Natural killer cell (primary cell): ENCODE results near the gene VWA3B. TPM values are rescaled to one million over a fixed set of nuclear protein-coding genes. Genes with fewer than 3 reads are reported as not detected.

Experiments used
- ATAC-seq, 3 donors: fragments of 150-1000 bp in 2 of 3; fragments of 200-7000 bp in 1 of 3; cut with Tn5 transposase; 1 replicate in 1 of 3; 2 replicates in 2 of 3; pipeline ENCODE4 v1.10.0; 2021; ENCODE audit warnings: mild to moderate bottlenecking in 2 of 3, moderate library complexity in 2 of 3
- DNase-seq, 2 donors: peaks; one replicate each; pipeline versions ENCODE4 v3.0.0 to v3.0.0-alpha.2; 2013 to 2021; ENCODE audit warnings: mixed read lengths in 1 of 2
- H3K27ac ChIP-seq: one replicate; pipeline ENCODE4 v1.5.1; 2013; ENCODE audit warnings: mild to moderate bottlenecking, low read length
- H3K27me3 ChIP-seq: one replicate; pipeline ENCODE4 v1.6.1; 2013; ENCODE audit warnings: low read length; ENCODE audit not compliant: control insufficient read depth, insufficient read depth
- H3K36me3 ChIP-seq: one replicate; pipeline ENCODE4 v1.6.1; 2013; ENCODE audit warnings: low read length; ENCODE audit not compliant: control insufficient read depth, insufficient read depth
- H3K4me1 ChIP-seq: one replicate; pipeline ENCODE4 v1.6.1; 2013; ENCODE audit warnings: low read length; ENCODE audit not compliant: control insufficient read depth, insufficient read depth
- H3K4me3 ChIP-seq: one replicate; pipeline ENCODE4 v1.5.1; 2013; ENCODE audit warnings: low read length
- H3K9me3 ChIP-seq: one replicate; pipeline ENCODE4 v1.6.1; 2013; ENCODE audit warnings: low read length; ENCODE audit not compliant: control insufficient read depth, insufficient read depth
- H3K27ac Mint-ChIP-seq, 2 donors: one replicate each; pipeline ENCODE4 v1.8.0; 2022; ENCODE audit warnings: mild to moderate bottlenecking in 2 of 2, mixed read lengths in 2 of 2, moderate library complexity in 1 of 2
- H3K27me3 Mint-ChIP-seq, 2 donors: one replicate each; pipeline ENCODE4 v1.8.0; 2022; ENCODE audit warnings: low read depth in 2 of 2, mixed read lengths in 2 of 2
- H3K36me3 Mint-ChIP-seq: one replicate; pipeline ENCODE4 v1.8.0; 2022; ENCODE audit warnings: mixed read lengths
- H3K4me1 Mint-ChIP-seq, 2 donors: one replicate each; pipeline ENCODE4 v1.8.0; 2022; ENCODE audit warnings: mixed read lengths in 2 of 2
- H3K4me3 Mint-ChIP-seq: one replicate; pipeline ENCODE4 v1.8.0; 2022; ENCODE audit warnings: mild to moderate bottlenecking, moderate library complexity, mixed read lengths
- H3K9me3 Mint-ChIP-seq, 2 donors: one replicate each; pipeline ENCODE4 v1.8.0; 2022; ENCODE audit warnings: mixed read lengths in 2 of 2
- CTCF ChIP-seq: fragments of 200-600 bp; IDR thresholded peaks from one replicate; pipeline ENCODE4 v1.8.0; 2022; ENCODE audit warnings: antibody characterized with exemption
- WGBS: methylation state at CpG from one replicate; pipeline ENCODE4 v1.1.7; 2013; ENCODE audit warnings: missing lambda C conversion rate; ENCODE audit not compliant: insufficient coverage; 5-methylcytosine and 5-hydroxymethylcytosine counted together
- intact Hi-C: fragments of 100-400 bp; cut with micrococcal nuclease; formaldehyde crosslinking; loops from one replicate; pipeline ENCODE4 v1.14.2; 2022
- total RNA-seq, 4 donors: library from RNA; stranded (reverse); fragments of 120-200 nt in 1 of 4; gene quantifications; one replicate each; pipeline versions ENCODE4 v1.2.3 to v1.2.4, GENCODE V29; 2013 to 2022

Gene VWA3B
- total RNA-seq, 3 donors from 2014 or later (not counting 1 experiment from before 2014, with no cell fraction given) = not detected

- H3K9me3 Mint-ChIP-seq = no peaks in the 10 kb centered on the region
- ATAC-seq (no peak), DNase-seq (no peak)
- H3K27ac Mint-ChIP-seq = no peak overlapping the region
- Histone ChIP-seq H3K4me1 (no peaks in the 10 kb centered on the region), H3K4me3 (no peak overlapping the region), H3K36me3 (no peaks in the 10 kb centered on the region), H3K27me3 (no peaks in the 10 kb centered on the region), H3K27ac (no peak overlapping the region), H3K9me3 (no peaks in the 10 kb centered on the region)
- intact Hi-C loops = no loop called here
- peaks cover 0 to 8% of the 10 kb centered on the region in 2 donors for H3K4me1 Mint-ChIP-seq
- WGBS = 91% methylated on average over 5 of the region's 5 CpGs
- no peak for TF ChIP-seq CTCF
- no peak overlapping the region for H3K4me3 Mint-ChIP-seq
- H3K27me3 Mint-ChIP-seq = peaks cover 8 to 14% of the 10 kb centered on the region in 2 donors
- no peaks in the 10 kb centered on the region for H3K36me3 Mint-ChIP-seq
Observed at GRCh38 chr2:98153481-98153880, 66.5 kb downstream of the VWA3B start.

GRCh38 chr2:98155291-98155690 lies 68.3 kb downstream of the VWA3B start:
- no peak overlapping the region for H3K27ac ChIP-seq
- no peaks in the 10 kb centered on the region for H3K4me1 Mint-ChIP-seq
- H3K27me3 ChIP-seq = no peaks in the 10 kb centered on the region
- no peaks in the 10 kb centered on the region for H3K36me3 Mint-ChIP-seq
- ATAC-seq (no peak), DNase-seq (no peak)
- peaks cover 5 to 9% of the 10 kb centered on the region in 2 donors for H3K27me3 Mint-ChIP-seq
- no peaks in the 10 kb centered on the region for H3K9me3 ChIP-seq
- H3K27ac Mint-ChIP-seq = no peak overlapping the region
- H3K4me1 ChIP-seq = no peaks in the 10 kb centered on the region
- TF ChIP-seq CTCF = no peak
- H3K36me3 ChIP-seq = no peaks in the 10 kb centered on the region
- H3K4me3 ChIP-seq = no peak overlapping the region
- intact Hi-C loops = no loop called here
- 88% methylated on average over 8 of the region's 8 CpGs for WGBS
- no peaks in the 10 kb centered on the region for H3K9me3 Mint-ChIP-seq
- no peak overlapping the region for H3K4me3 Mint-ChIP-seq

GRCh38 chr2:98155716-98156115 lies 68.7 kb downstream of the VWA3B start:
- no peak for ATAC-seq
- H3K9me3 ChIP-seq = no peaks in the 10 kb centered on the region
- Mint-ChIP-seq H3K27me3 (peaks cover 5 to 9% of the 10 kb centered on the region in 2 donors), H3K27ac (no peak overlapping the region), H3K4me3 (no peak overlapping the region), H3K4me1 (no peaks in the 10 kb centered on the region), H3K36me3 (no peaks in the 10 kb centered on the region), H3K9me3 (no peaks in the 10 kb centered on the region)
- H3K27me3 ChIP-seq = no peaks in the 10 kb centered on the region
- no peak for DNase-seq
- H3K4me1 ChIP-seq = no peaks in the 10 kb centered on the region
- intact Hi-C loops = no loop called here
- TF ChIP-seq CTCF = no peak
- H3K27ac ChIP-seq = no peak overlapping the region
- no peak overlapping the region for H3K4me3 ChIP-seq
- WGBS = 86% methylated on average over 4 of the region's 4 CpGs
- no peaks in the 10 kb centered on the region for H3K36me3 ChIP-seq

- H3K4me1 ChIP-seq = no peaks in the 10 kb centered on the region
- peaks cover 8 to 9% of the 10 kb centered on the region in 2 donors for H3K27me3 Mint-ChIP-seq
- ATAC-seq (no peak), DNase-seq (no peak)
- WGBS = 90% methylated on average over 7 of the region's 7 CpGs
- H3K27ac ChIP-seq = no peak overlapping the region
- intact Hi-C loops = no loop called here
- no peaks in the 10 kb centered on the region for H3K9me3 ChIP-seq
- H3K36me3 ChIP-seq = no peaks in the 10 kb centered on the region
- no peak overlapping the region for H3K27ac Mint-ChIP-seq
- H3K4me1 Mint-ChIP-seq = no peaks in the 10 kb centered on the region
- no peaks in the 10 kb centered on the region for H3K36me3 Mint-ChIP-seq
- no peak overlapping the region for H3K4me3 ChIP-seq
- H3K4me3 Mint-ChIP-seq = no peak overlapping the region
- no peaks in the 10 kb centered on the region for H3K27me3 ChIP-seq
- H3K9me3 Mint-ChIP-seq = no peaks in the 10 kb centered on the region
- TF ChIP-seq CTCF = no peak
Observed at GRCh38 chr2:98156304-98156703, 69.3 kb downstream of the VWA3B start.
